OCI-LY7 (cell line): ENCODE results near the gene ZNF583. TPM values are rescaled to one million over a fixed set of nuclear protein-coding genes. Genes with fewer than 3 reads are reported as not detected.

Source experiments
- BruUV-seq: library from RNA; stranded (reverse); fragments of 400-500 nt; replicated peaks from 2 replicates; lab custom pipeline; 2021; lab: Mats Ljungman, UMichigan
- CTCF ChIA-PET: fragments of 300-600 bp; sonication (Branson Sonifier 250); formaldehyde crosslinking; loops from one replicate; lab custom pipeline; 2022; ENCODE audit warnings: antibody characterized with exemption; ENCODE audit not compliant: unreplicated experiment; lab: Charles Lee
- POLR2A ChIA-PET: fragments of 300-600 bp; sonication (Branson Sonifier 250); formaldehyde crosslinking; loops from one replicate; lab custom pipeline; 2022; ENCODE audit warnings: antibody characterized with exemption; lab: Charles Lee
- DNase-seq: peaks from one replicate; pipeline ENCODE4 v3.0.0-alpha.2; 2015; ENCODE audit warnings: low spot score
- H2AFZ ChIP-seq: fragments of 200-600 bp; sonication (generic), shearing (Covaris generic); 2 replicates; pipeline ENCODE4 v1.6.1; 2014; ENCODE audit warnings: mild to moderate bottlenecking, antibody characterized with exemption, low read length, moderate library complexity
- H3K27ac ChIP-seq: fragments of 200-600 bp; sonication (generic); 2 replicates; pipeline ENCODE4 v1.5.1; 2014; ENCODE audit warnings: mixed run types, low read depth, mild to moderate bottlenecking, moderate library complexity, low read length, inconsistent platforms; ENCODE audit not compliant: poor library complexity, severe bottlenecking
- H3K36me3 ChIP-seq: fragments of 200-600 bp; sonication (generic); 2 replicates; pipeline ENCODE4 v1.6.1; 2014; ENCODE audit warnings: mild to moderate bottlenecking, antibody characterized with exemption, low read length, moderate library complexity, mixed read lengths; ENCODE audit not compliant: insufficient read depth
- H3K4me1 ChIP-seq: fragments of 200-600 bp; sonication (generic); 2 replicates; pipeline ENCODE4 v1.5.1; 2014; ENCODE audit warnings: mild to moderate bottlenecking, low read length; ENCODE audit not compliant: insufficient read depth, poor library complexity, severe bottlenecking
- H3K4me2 ChIP-seq: fragments of 200-600 bp; sonication (generic); 2 replicates; pipeline ENCODE4 v1.6.1; 2014; ENCODE audit warnings: mild to moderate bottlenecking, low read length
- H3K4me3 ChIP-seq: fragments of 200-600 bp; sonication (generic); 2 replicates; pipeline ENCODE4 v1.5.1; 2014; ENCODE audit warnings: mild to moderate bottlenecking, low read depth, low read length; ENCODE audit not compliant: poor library complexity, severe bottlenecking
- H3K79me2 ChIP-seq: fragments of 200-600 bp; sonication (generic); 2 replicates; pipeline ENCODE4 v1.6.1; 2016; ENCODE audit warnings: low read depth, mild to moderate bottlenecking, low read length, moderate library complexity, mixed read lengths; ENCODE audit not compliant: insufficient read depth
- H3K9me2 ChIP-seq: fragments of 200-600 bp; sonication (generic); 2 replicates; pipeline ENCODE4 v1.6.1; 2016; ENCODE audit warnings: mild to moderate bottlenecking, low read length, mixed read lengths; ENCODE audit not compliant: insufficient read depth
- H3K9me3 ChIP-seq: fragments of 200-600 bp; sonication (generic); 2 replicates; pipeline ENCODE4 v1.6.1; 2014; ENCODE audit warnings: mild to moderate bottlenecking, mixed run types, low read length, mixed read lengths
- H4K20me1 ChIP-seq: fragments of 200-600 bp; sonication (generic); 2 replicates; pipeline ENCODE4 v1.6.1; 2014; ENCODE audit warnings: mild to moderate bottlenecking, antibody characterized with exemption, low read length, moderate library complexity, mixed read lengths; ENCODE audit not compliant: insufficient read depth
- CTCF ChIP-seq: fragments of 200-600 bp; sonication (generic); conservative IDR thresholded peaks from 2 replicates; pipeline ENCODE4 v1.5.1; 2014; ENCODE audit warnings: mild to moderate bottlenecking, antibody characterized with exemption, low read length, moderate library complexity, mixed read lengths
- EZH2phosphoT487 ChIP-seq: fragments of 200-600 bp; sonication (generic); IDR thresholded peaks from 2 replicates; pipeline ENCODE4 v1.6.1; 2018; ENCODE audit warnings: low read depth, borderline replicate concordance, mild to moderate bottlenecking, mixed run types, antibody characterized with exemption, low read length, moderate library complexity, mixed read lengths
- intact Hi-C: fragments of 100-400 bp; cut with micrococcal nuclease; formaldehyde crosslinking; loops from one replicate; pipeline ENCODE4 v1.10.0; 2022; ENCODE audit not compliant: unreplicated experiment
- total RNA-seq, 2 experiments: library from RNA; depleted of rRNA in 1 of 2; stranded (reverse); fragments of >200 nt in 1 of 2; shearing (Covaris generic) in 1 of 2; gene quantifications; 2 replicates each; pipeline ENCODE4 v1.2.3, GENCODE V29; 2014 to 2022

The ZNF583 gene
- total RNA-seq, 2 experiments from 2014 or later = 0.73 to 3.0 TPM

DNA sequence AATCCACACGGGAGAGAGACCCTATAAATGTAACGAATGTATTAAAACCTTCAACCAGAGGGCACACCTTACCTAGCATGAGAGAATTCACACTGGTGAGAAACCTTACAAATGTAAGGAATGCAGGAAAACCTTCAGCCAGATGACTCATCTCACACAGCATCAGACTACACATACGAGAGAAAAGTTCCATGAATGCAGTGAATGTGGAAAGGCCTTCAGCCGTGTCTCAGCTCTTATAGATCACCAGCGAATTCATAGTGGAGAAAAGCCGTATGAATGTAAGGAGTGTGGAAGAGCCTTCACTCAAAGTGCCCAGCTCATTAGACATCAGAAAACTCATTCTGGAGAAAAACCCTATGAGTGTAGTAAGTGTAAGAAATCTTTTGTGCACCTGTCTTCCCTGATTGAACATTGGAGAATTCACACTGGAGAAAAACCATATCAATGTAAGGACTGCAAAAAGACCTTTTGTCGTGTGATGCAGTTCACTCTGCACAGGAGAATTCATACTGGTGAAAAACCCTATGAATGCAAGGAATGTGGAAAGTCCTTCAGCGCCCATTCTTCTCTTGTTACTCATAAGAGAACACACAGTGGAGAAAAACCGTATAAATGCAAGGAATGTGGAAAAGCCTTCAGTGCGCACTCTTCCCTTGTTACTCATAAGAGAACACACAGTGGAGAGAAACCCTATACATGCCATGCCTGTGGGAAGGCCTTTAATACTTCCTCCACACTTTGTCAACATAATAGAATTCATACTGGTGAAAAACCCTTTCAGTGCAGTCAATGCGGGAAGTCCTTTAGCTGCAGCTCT is 26.8 kb upstream of the ZNF583 start:
- ChIA-PET POLR2A (no interaction called here), CTCF (no interaction called here)
- no peak overlapping the region for H3K4me3 ChIP-seq
- no peak overlapping the region for H3K4me2 ChIP-seq
- no peak overlapping the region for H3K27ac ChIP-seq
- H2AFZ ChIP-seq = no peak overlapping the region
- H3K79me2 ChIP-seq = no peaks in the 10 kb centered on the region
- no TSS peak for BruUV-seq
- no peaks in the 10 kb centered on the region for H3K9me3 ChIP-seq
- H4K20me1 ChIP-seq = no peaks in the 10 kb centered on the region
- intact Hi-C loops = no loop called here
- TF ChIP-seq CTCF (no peak), EZH2phosphoT487 (no peak)
- no peak for DNase-seq
- H3K4me1 ChIP-seq = no peaks in the 10 kb centered on the region
- H3K9me2 ChIP-seq = no peaks in the 10 kb centered on the region
- H3K36me3 ChIP-seq = no peaks in the 10 kb centered on the region

DNA sequence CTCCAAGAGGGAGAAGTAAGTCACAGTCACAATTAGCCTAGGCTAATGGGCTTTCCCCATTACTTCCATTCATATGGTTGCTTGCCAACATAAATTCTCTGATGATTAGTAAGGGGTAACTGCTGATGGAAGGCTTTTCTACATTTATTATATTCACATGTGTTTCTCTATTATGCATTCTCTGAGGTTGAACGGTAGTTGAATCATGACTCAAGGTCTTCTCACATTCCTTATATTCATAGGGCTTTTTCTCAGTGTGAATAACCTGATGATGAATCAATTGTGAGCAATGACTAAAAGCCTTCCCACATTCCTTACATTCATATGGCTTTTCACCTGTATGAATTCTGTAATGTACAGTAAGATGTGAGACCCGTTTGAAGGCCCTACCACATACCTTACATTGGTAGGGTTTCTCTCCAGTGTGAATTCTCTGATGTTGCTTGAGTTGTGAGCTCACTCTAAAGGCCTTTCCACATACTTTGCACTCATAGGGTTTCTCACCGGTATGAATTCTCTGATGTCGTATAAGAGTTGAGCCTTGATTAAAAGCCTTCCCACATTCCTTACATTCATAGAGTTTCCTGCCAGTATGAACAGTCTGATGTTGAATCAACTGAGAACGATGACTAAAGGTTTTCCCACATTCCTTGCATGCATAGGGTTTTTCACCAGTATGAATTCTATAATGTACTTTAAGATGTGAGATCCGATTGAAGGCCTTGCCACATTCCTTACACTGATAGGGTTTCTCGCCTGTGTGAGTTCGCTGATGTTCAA is 20.1 kb upstream of the ZNF583 start:
- Histone ChIP-seq H3K4me1 (no peaks in the 10 kb centered on the region), H3K79me2 (no peaks in the 10 kb centered on the region), H3K27ac (no peak overlapping the region), H3K9me2 (no peaks in the 10 kb centered on the region), H3K36me3 (no peaks in the 10 kb centered on the region), H3K9me3 (no peaks in the 10 kb centered on the region), H3K4me3 (no peak overlapping the region), H3K4me2 (no peak overlapping the region), H4K20me1 (no peaks in the 10 kb centered on the region), H2AFZ (no peak overlapping the region)
- POLR2A ChIA-PET = no interaction called here
- CTCF ChIA-PET = no interaction called here
- TF ChIP-seq EZH2phosphoT487 (no peak), CTCF (no peak)
- intact Hi-C loops = no loop called here
- no TSS peak for BruUV-seq
- no peak for DNase-seq
